Stimulated activated CD4-positive, alpha-beta T cell treated with anti-CD3 and anti-CD28 coated beads, Interleukin-2, amount 100 ng/mL, for 24 hours (primary cell): ENCODE results near the gene SOAT2.
"Not testable (repeated sequence)": the region's sequence is repeated elsewhere in the genome, so short reads cannot be mapped to it uniquely, and the experiment has no call there.

ENCODE experiments used
- DNase-seq, 2 donors: peaks; one replicate each; pipeline ENCODE4 v3.0.0-alpha.2; 2020

The SOAT2 gene

GRCh38 chr12:53107122-53107521 is 3.8 kb downstream of the SOAT2 start:
- no peak for DNase-seq

GRCh38 chr12:53112431-53112830 is 9.1 kb downstream of the SOAT2 start:
- not testable (repeated sequence) for DNase-seq

GRCh38 chr12:53113136-53113705 is 9.9 kb downstream of the SOAT2 start:
- no peak for DNase-seq

GRCh38 chr12:53113951-53114350 is 10.7 kb downstream of the SOAT2 start:
- DNase-seq = no peak

GRCh38 chr12:53115112-53115890 is 12.0 kb downstream of the SOAT2 start:
- DNase-seq = no peak

- DNase-seq = no peak
These were observed 12.8 kb downstream of the SOAT2 start for GRCh38 chr12:53115891-53116648.

GRCh38 chr12:53118751-53119300 is 15.5 kb downstream of the SOAT2 start:
- DNase-seq = no peak

- DNase-seq = no peak
These were observed 17.6 kb downstream of the SOAT2 start for GRCh38 chr12:53120685-53121525.

- DNase-seq = no peak
These were observed 19.7 kb downstream of the SOAT2 start for GRCh38 chr12:53122961-53123468.

GRCh38 chr12:53123578-53124351 is 20.5 kb downstream of the SOAT2 start:
- no peak for DNase-seq

GRCh38 chr12:53124352-53124723 is 21.1 kb downstream of the SOAT2 start:
- DNase-seq = no peak

GRCh38 chr12:53127169-53127568 is 23.9 kb downstream of the SOAT2 start:
- no peak for DNase-seq

- DNase-seq = no peak
These were observed 25.7 kb downstream of the SOAT2 start for GRCh38 chr12:53128780-53129569.

GRCh38 chr12:53131844-53132243 is 28.6 kb downstream of the SOAT2 start:
- DNase-seq = no peak

GRCh38 chr12:53133722-53134121 is 30.4 kb downstream of the SOAT2 start:
- DNase-seq = no peak

GRCh38 chr12:53143355-53143754 is 40.1 kb downstream of the SOAT2 start:
- no peak for DNase-seq

- DNase-seq = no peak
These were observed 42.3 kb downstream of the SOAT2 start for GRCh38 chr12:53145383-53146260.

- DNase-seq = no peak
These were observed 43.9 kb downstream of the SOAT2 start for GRCh38 chr12:53147181-53147580.

GRCh38 chr12:53147653-53148052 is 44.4 kb downstream of the SOAT2 start:
- no peak for DNase-seq

- no peak for DNase-seq
These were observed 47.8 kb downstream of the SOAT2 start for GRCh38 chr12:53151039-53151438.
